ENCODE data around the gene TRIM66. TPM values are rescaled to one million over a fixed set of nuclear protein-coding genes. Genes with fewer than 3 reads are reported as not detected.

TRIM66 gene
- total RNA-seq, 2 experiments from 2014 or later = 4.4 to 19.0 TPM

- no TSS peak for BruUV-seq (replicated peaks)
- no peak for TF ChIP-seq CTCF (conservative IDR thresholded peaks at IDR 0.05; ENCODE audit: low read length)
- no peak for TF ChIP-seq EZH2phosphoT487 (IDR thresholded peaks at IDR 0.05; ENCODE audit: borderline replicate concordance, low read depth, low read length)
- H3K36me3 ChIP-seq (ENCODE audit: insufficient read depth, low read length) = no peaks in the 10 kb centered on the region
- no peaks in the 10 kb centered on the region for H3K9me2 ChIP-seq (ENCODE audit: insufficient read depth, low read length)
- H3K27ac ChIP-seq (ENCODE audit: low read depth, low read length, poor library complexity, severe bottlenecking) = no peak overlapping the region
- intact Hi-C loops (cut with micrococcal nuclease; ENCODE audit: unreplicated experiment) = no loop called here
- no peaks in the 10 kb centered on the region for H3K79me2 ChIP-seq (ENCODE audit: insufficient read depth, low read depth, low read length)
- ChIA-PET POLR2A (interaction anchor here (1.4 kb wide), 1 partner anchor 10 kb away, joined by 4 read pairs; no protein-coding TSS in a partner anchor), CTCF (ENCODE audit: unreplicated experiment) (no interaction called here)
- H3K4me1 ChIP-seq (ENCODE audit: insufficient read depth, low read length, poor library complexity, severe bottlenecking) = peaks cover 14% of the 10 kb centered on the region
- no peaks in the 10 kb centered on the region for H3K9me3 ChIP-seq (ENCODE audit: low read length)
- no peak overlapping the region for H3K4me2 ChIP-seq (ENCODE audit: low read length)
- H3K4me3 ChIP-seq (ENCODE audit: low read depth, low read length, poor library complexity, severe bottlenecking) = no peak overlapping the region
- H2AFZ ChIP-seq (ENCODE audit: low read length) = no peak overlapping the region
- DNase-seq (ENCODE audit: low spot score) = no peak
- no peaks in the 10 kb centered on the region for H4K20me1 ChIP-seq (ENCODE audit: insufficient read depth, low read length)
These were observed 48.2 kb upstream of the TRIM66 start for GRCh38 chr11:8730697-8731020.

GRCh38 chr11:8729837-8730696 is 47.6 kb upstream of the TRIM66 start:
- Histone ChIP-seq H3K36me3 (ENCODE audit: insufficient read depth, low read length) (no peaks in the 10 kb centered on the region), H4K20me1 (ENCODE audit: insufficient read depth, low read length) (no peaks in the 10 kb centered on the region), H3K79me2 (ENCODE audit: insufficient read depth, low read depth, low read length) (no peaks in the 10 kb centered on the region), H3K4me2 (ENCODE audit: low read length) (no peak overlapping the region), H2AFZ (ENCODE audit: low read length) (no peak overlapping the region), H3K27ac (ENCODE audit: low read depth, low read length, poor library complexity, severe bottlenecking) (no peak overlapping the region), H3K9me3 (ENCODE audit: low read length) (no peaks in the 10 kb centered on the region), H3K4me3 (ENCODE audit: low read depth, low read length, poor library complexity, severe bottlenecking) (no peak overlapping the region), H3K9me2 (ENCODE audit: insufficient read depth, low read length) (no peaks in the 10 kb centered on the region), H3K4me1 (ENCODE audit: insufficient read depth, low read length, poor library complexity, severe bottlenecking) (peaks cover 14% of the 10 kb centered on the region)
- DNase-seq (ENCODE audit: low spot score) = no peak
- no TSS peak for BruUV-seq (replicated peaks)
- POLR2A ChIA-PET = interaction anchor here (0.6 kb wide), 1 partner anchor 676 kb away, joined by 4 read pairs; no protein-coding TSS in a partner anchor
- CTCF ChIA-PET (ENCODE audit: unreplicated experiment) = no interaction called here
- intact Hi-C loops (cut with micrococcal nuclease; ENCODE audit: unreplicated experiment) = no loop called here
- no peak for TF ChIP-seq EZH2phosphoT487 (IDR thresholded peaks at IDR 0.05; ENCODE audit: borderline replicate concordance, low read depth, low read length)
- TF ChIP-seq CTCF (conservative IDR thresholded peaks at IDR 0.05; ENCODE audit: low read length) = no peak

- no peaks in the 10 kb centered on the region for H3K79me2 ChIP-seq (ENCODE audit: insufficient read depth, low read depth, low read length)
- ChIA-PET CTCF (ENCODE audit: unreplicated experiment) (no interaction called here), POLR2A (no interaction called here)
- DNase-seq (ENCODE audit: low spot score) = no peak
- H2AFZ ChIP-seq (ENCODE audit: low read length) = no peak overlapping the region
- intact Hi-C loops (cut with micrococcal nuclease; ENCODE audit: unreplicated experiment) = no loop called here
- no TSS peak for BruUV-seq (replicated peaks)
- no peaks in the 10 kb centered on the region for H3K9me3 ChIP-seq (ENCODE audit: low read length)
- H3K4me1 ChIP-seq (ENCODE audit: insufficient read depth, low read length, poor library complexity, severe bottlenecking) = peaks cover 14% of the 10 kb centered on the region
- no peaks in the 10 kb centered on the region for H3K9me2 ChIP-seq (ENCODE audit: insufficient read depth, low read length)
- H4K20me1 ChIP-seq (ENCODE audit: insufficient read depth, low read length) = no peaks in the 10 kb centered on the region
- H3K27ac ChIP-seq (ENCODE audit: low read depth, low read length, poor library complexity, severe bottlenecking) = no peak overlapping the region
- TF ChIP-seq EZH2phosphoT487 (IDR thresholded peaks at IDR 0.05; ENCODE audit: borderline replicate concordance, low read depth, low read length) (no peak), CTCF (conservative IDR thresholded peaks at IDR 0.05; ENCODE audit: low read length) (no peak)
- H3K4me2 ChIP-seq (ENCODE audit: low read length) = no peak overlapping the region
- no peaks in the 10 kb centered on the region for H3K36me3 ChIP-seq (ENCODE audit: insufficient read depth, low read length)
- H3K4me3 ChIP-seq (ENCODE audit: low read depth, low read length, poor library complexity, severe bottlenecking) = no peak overlapping the region
These were observed 46.6 kb upstream of the TRIM66 start for GRCh38 chr11:8729067-8729466.
